Parathyroid adenoma (tissue), 2 donors: ENCODE results near the gene KCNQ1.

Experiments used
- H2AFZ ChIP-seq: fragments of 300-600 bp; sonication (generic); one replicate; pipeline ENCODE4 v1.7.0; 2017; ENCODE audit warnings: antibody characterized with exemption, mild to moderate bottlenecking
- H3K27ac ChIP-seq: fragments of 300-600 bp; sonication (generic); one replicate; pipeline ENCODE4 v1.7.0; 2017
- H3K27me3 ChIP-seq: fragments of 300-600 bp; sonication (generic); one replicate; pipeline ENCODE4 v1.7.0; 2017; ENCODE audit warnings: low read length; ENCODE audit not compliant: control insufficient read depth, insufficient read depth
- H3K36me3 ChIP-seq: fragments of 300-600 bp; sonication (generic); one replicate; pipeline ENCODE4 v1.7.0; 2017; ENCODE audit warnings: low read length; ENCODE audit not compliant: control insufficient read depth, insufficient read depth
- H3K4me1 ChIP-seq: fragments of 300-600 bp; sonication (generic); one replicate; pipeline ENCODE4 v1.7.0; 2017; ENCODE audit warnings: control low read depth
- H3K4me2 ChIP-seq: fragments of 300-600 bp; sonication (generic); one replicate; pipeline ENCODE4 v1.7.0; 2017; ENCODE audit warnings: low read length
- H3K4me3 ChIP-seq: fragments of 300-600 bp; sonication (generic); one replicate; pipeline ENCODE4 v1.7.0; 2017; ENCODE audit warnings: low read depth, low read length
- H3K79me2 ChIP-seq: fragments of 300-600 bp; sonication (generic); one replicate; pipeline ENCODE4 v1.7.0; 2017; ENCODE audit warnings: control low read depth
- H3K9ac ChIP-seq: fragments of 300-600 bp; sonication (generic); one replicate; pipeline ENCODE4 v1.7.0; 2017; ENCODE audit warnings: mild to moderate bottlenecking
- H3K9me3 ChIP-seq: fragments of 300-600 bp; sonication (generic); one replicate; pipeline ENCODE4 v1.7.0; 2017; ENCODE audit warnings: low read length; ENCODE audit not compliant: control insufficient read depth
- CTCF ChIP-seq: fragments of 300-600 bp; sonication (generic); IDR thresholded peaks from one replicate; pipeline ENCODE4 v1.7.0; 2017; ENCODE audit warnings: antibody characterized with exemption, mild to moderate bottlenecking
- donor health status: primary hyperparathyroidism.

KCNQ1 gene

GRCh38 chr11:2858995-2859698, 414.3 kb downstream of the KCNQ1 start:
- Histone ChIP-seq H3K9ac (no peak overlapping the region), H3K4me1 (no peaks in the 10 kb centered on the region), H3K27me3 (no peaks in the 10 kb centered on the region), H3K27ac (no peak overlapping the region), H2AFZ (no peak overlapping the region), H3K36me3 (no peaks in the 10 kb centered on the region), H3K4me3 (no peak overlapping the region), H3K79me2 (no peaks in the 10 kb centered on the region), H3K4me2 (no peak overlapping the region), H3K9me3 (no peaks in the 10 kb centered on the region)
- TF ChIP-seq CTCF = no peak

- TF ChIP-seq CTCF = no peak
- no peaks in the 10 kb centered on the region for H3K79me2 ChIP-seq
- H3K36me3 ChIP-seq = no peaks in the 10 kb centered on the region
- no peaks in the 10 kb centered on the region for H3K9me3 ChIP-seq
- H3K9ac ChIP-seq = no peak overlapping the region
- H3K4me2 ChIP-seq = no peak overlapping the region
- no peak overlapping the region for H3K4me3 ChIP-seq
- H3K27me3 ChIP-seq = no peaks in the 10 kb centered on the region
- H2AFZ ChIP-seq = no peak overlapping the region
- no peak overlapping the region for H3K27ac ChIP-seq
- H3K4me1 ChIP-seq = no peaks in the 10 kb centered on the region
Observed at GRCh38 chr11:2859699-2860037, 414.9 kb downstream of the KCNQ1 start.

- Histone ChIP-seq H3K36me3 (no peaks in the 10 kb centered on the region), H3K9ac (no peak overlapping the region), H3K27me3 (no peaks in the 10 kb centered on the region), H3K4me1 (no peaks in the 10 kb centered on the region), H3K4me3 (no peak overlapping the region), H3K4me2 (no peak overlapping the region), H2AFZ (no peak overlapping the region), H3K9me3 (no peaks in the 10 kb centered on the region), H3K27ac (no peak overlapping the region), H3K79me2 (no peaks in the 10 kb centered on the region)
- TF ChIP-seq CTCF = no peak
Observed at GRCh38 chr11:2860636-2861035, 415.8 kb downstream of the KCNQ1 start.

- Histone ChIP-seq H3K36me3 (no peaks in the 10 kb centered on the region), H3K4me1 (no peaks in the 10 kb centered on the region), H2AFZ (no peak overlapping the region), H3K9ac (no peak overlapping the region), H3K27me3 (no peaks in the 10 kb centered on the region), H3K9me3 (no peaks in the 10 kb centered on the region), H3K4me3 (no peak overlapping the region), H3K27ac (no peak overlapping the region), H3K79me2 (no peaks in the 10 kb centered on the region), H3K4me2 (no peak overlapping the region)
- no peak for TF ChIP-seq CTCF
Observed at GRCh38 chr11:2862395-2863275, 417.8 kb downstream of the KCNQ1 start.
